Activated CD8-positive, alpha-beta memory T cell treated with anti-CD3 and anti-CD28 coated beads, Interleukin-2, amount 50 U/mL, for 24 hours (primary cell): ENCODE data around the gene FRRS1L.
A peak's percentile ranks its signal among the peaks of the same experiment; 100 is the strongest.
"Not testable (repeated sequence)": the region's sequence is repeated elsewhere in the genome, so short reads cannot be mapped to it uniquely, and the experiment has no call there.

ENCODE experiments used
- DNase-seq: peaks from one replicate; pipeline ENCODE4 v3.0.0-alpha.2; 2020; ENCODE audit errors: extremely low read depth

FRRS1L gene

GRCh38 chr9:109132567-109133021 lies 34.5 kb downstream of the FRRS1L start:
- DNase-seq = no peak

GRCh38 chr9:109129470-109130197 lies 37.4 kb downstream of the FRRS1L start:
- DNase-seq = no peak

GRCh38 chr9:109126671-109127070 lies 40.4 kb downstream of the FRRS1L start:
- DNase-seq = not testable (repeated sequence)

- DNase-seq = no peak
Measured at GRCh38 chr9:109124121-109124520, 42.9 kb downstream of the FRRS1L start.

GRCh38 chr9:109122726-109123621 lies 44.1 kb downstream of the FRRS1L start:
- DNase-seq = no peak

GRCh38 chr9:109121232-109121796 lies 45.7 kb downstream of the FRRS1L start:
- no peak for DNase-seq

- no peak for DNase-seq
Measured at GRCh38 chr9:109120204-109120789, 46.8 kb downstream of the FRRS1L start.

- DNase-seq = peak; percentile 89
Measured at GRCh38 chr9:109119439-109120203, 47.4 kb downstream of the FRRS1L start, which contains the start of gene TMEM245. Gene TMEM245, minus strand, starts transcription at chr9:109119947. Its CDS starts 34 bp downstream, at chr9:109119913.

GRCh38 chr9:109118808-109119438 lies 48.1 kb downstream of the FRRS1L start:
- DNase-seq = no peak

- DNase-seq = no peak
Measured at GRCh38 chr9:109117856-109118807, 48.9 kb downstream of the FRRS1L start.

GRCh38 chr9:109115931-109116526 lies 51.0 kb downstream of the FRRS1L start:
- no peak for DNase-seq

GRCh38 chr9:109114670-109115069 lies 52.4 kb downstream of the FRRS1L start:
- DNase-seq = no peak

GRCh38 chr9:109113892-109114609 lies 53.0 kb downstream of the FRRS1L start:
- DNase-seq = no peak

- no peak for DNase-seq
Measured at GRCh38 chr9:109113254-109113653, 53.8 kb downstream of the FRRS1L start.

- no peak for DNase-seq
Measured at GRCh38 chr9:109110329-109111021, 56.6 kb downstream of the FRRS1L start.

- no peak for DNase-seq
Measured at GRCh38 chr9:109109967-109110328, 57.1 kb downstream of the FRRS1L start.

GRCh38 chr9:109108318-109108717 lies 58.7 kb downstream of the FRRS1L start:
- no peak for DNase-seq
